OCI-LY1 (cell line): ENCODE data around the gene CSMD2.

Source experiments
- EZH2 ChIP-seq: fragments of 200-600 bp; sonication (generic), shearing (Covaris generic); IDR thresholded peaks from 2 replicates; pipeline ENCODE4 v1.8.0; 2017; ENCODE audit warnings: borderline replicate concordance, mixed run types, mild to moderate bottlenecking, antibody characterized with exemption, low read length, moderate library complexity, mixed read lengths
- TF ChIP-seq, protein P1 (sequence below): fragments of 200-600 bp; sonication (generic), shearing (Covaris generic); IDR thresholded peaks from 2 replicates; pipeline ENCODE4 v1.5.1; 2017; ENCODE audit warnings: mild to moderate bottlenecking, antibody characterized with exemption, low read length, moderate library complexity, mixed read lengths

DNA sequence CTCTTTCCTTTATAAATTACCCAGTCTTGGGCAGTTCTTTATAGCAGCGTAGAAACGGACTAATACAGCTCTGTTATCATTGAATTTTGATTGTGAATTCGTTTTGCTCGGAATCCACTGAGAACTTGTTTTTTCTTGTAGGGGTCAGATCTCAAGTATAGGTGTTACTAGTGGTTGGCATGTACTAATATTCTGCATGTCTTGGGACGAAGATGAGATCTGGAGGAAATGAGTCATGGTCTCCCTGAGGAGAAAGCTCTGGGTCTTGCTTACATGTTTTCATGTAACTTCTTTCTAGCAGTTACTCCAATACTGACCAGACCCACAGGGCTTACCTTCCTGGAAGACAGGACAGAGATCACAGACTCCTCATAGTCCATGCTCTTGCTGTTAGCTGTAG, 662.3 kb downstream of the CSMD2 start:
- TF ChIP-seq, protein P1, sequence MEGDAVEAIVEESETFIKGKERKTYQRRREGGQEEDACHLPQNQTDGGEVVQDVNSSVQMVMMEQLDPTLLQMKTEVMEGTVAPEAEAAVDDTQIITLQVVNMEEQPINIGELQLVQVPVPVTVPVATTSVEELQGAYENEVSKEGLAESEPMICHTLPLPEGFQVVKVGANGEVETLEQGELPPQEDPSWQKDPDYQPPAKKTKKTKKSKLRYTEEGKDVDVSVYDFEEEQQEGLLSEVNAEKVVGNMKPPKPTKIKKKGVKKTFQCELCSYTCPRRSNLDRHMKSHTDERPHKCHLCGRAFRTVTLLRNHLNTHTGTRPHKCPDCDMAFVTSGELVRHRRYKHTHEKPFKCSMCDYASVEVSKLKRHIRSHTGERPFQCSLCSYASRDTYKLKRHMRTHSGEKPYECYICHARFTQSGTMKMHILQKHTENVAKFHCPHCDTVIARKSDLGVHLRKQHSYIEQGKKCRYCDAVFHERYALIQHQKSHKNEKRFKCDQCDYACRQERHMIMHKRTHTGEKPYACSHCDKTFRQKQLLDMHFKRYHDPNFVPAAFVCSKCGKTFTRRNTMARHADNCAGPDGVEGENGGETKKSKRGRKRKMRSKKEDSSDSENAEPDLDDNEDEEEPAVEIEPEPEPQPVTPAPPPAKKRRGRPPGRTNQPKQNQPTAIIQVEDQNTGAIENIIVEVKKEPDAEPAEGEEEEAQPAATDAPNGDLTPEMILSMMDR = no peak
- TF ChIP-seq EZH2 = no peak
